ENCODE measurements around the gene IQCF6.
"Not testable (repeated sequence)": the region's sequence is repeated elsewhere in the genome, so short reads cannot be mapped to it uniquely, and the experiment has no call there.

The IQCF6 gene

GRCh38 chr3:51779137-51779536 is at the start of gene IQCF6:
Gene IQCF6, minus strand, starts transcription at chr3:51779237. Its CDS starts 13 bp downstream, at chr3:51779224.
- DNase-seq = no peak

- no peak for DNase-seq
These were observed 49.3 kb upstream of the IQCF6 start for GRCh38 chr3:51828297-51828696.

- DNase-seq = no peak
These were observed 40.8 kb upstream of the IQCF6 start for GRCh38 chr3:51819709-51820406.

GRCh38 chr3:51819151-51819550 is 40.1 kb upstream of the IQCF6 start:
- DNase-seq = no peak

GRCh38 chr3:51817375-51817774 is 38.3 kb upstream of the IQCF6 start:
- no peak for DNase-seq

GRCh38 chr3:51816723-51817122 is 37.7 kb upstream of the IQCF6 start:
- no peak for DNase-seq

GRCh38 chr3:51815614-51816013 is 36.6 kb upstream of the IQCF6 start:
- no peak for DNase-seq

GRCh38 chr3:51814034-51814433 is 35.0 kb upstream of the IQCF6 start:
- DNase-seq = no peak

GRCh38 chr3:51813539-51813938 is 34.5 kb upstream of the IQCF6 start:
- no peak for DNase-seq

GRCh38 chr3:51808934-51809333 is 29.9 kb upstream of the IQCF6 start:
- no peak for DNase-seq

- DNase-seq = no peak
These were observed 23.2 kb upstream of the IQCF6 start for GRCh38 chr3:51802106-51802703.

GRCh38 chr3:51800750-51801125 is 21.7 kb upstream of the IQCF6 start:
- no peak for DNase-seq

- DNase-seq = peak; percentile 52
These were observed 21.1 kb upstream of the IQCF6 start for GRCh38 chr3:51799879-51800749.

- DNase-seq = peak; percentile 43
These were observed 19.4 kb upstream of the IQCF6 start for GRCh38 chr3:51798411-51798963.

GRCh38 chr3:51796854-51797253 is 17.8 kb upstream of the IQCF6 start:
- DNase-seq = no peak

GRCh38 chr3:51794206-51794605 is 15.2 kb upstream of the IQCF6 start:
- no peak for DNase-seq

- no peak for DNase-seq
These were observed 13.2 kb upstream of the IQCF6 start for GRCh38 chr3:51792206-51792605.

- no peak for DNase-seq
These were observed 10.4 kb upstream of the IQCF6 start for GRCh38 chr3:51789437-51789836.

- not testable (repeated sequence) for DNase-seq
These were observed 8.5 kb upstream of the IQCF6 start for GRCh38 chr3:51787576-51787975.

- no peak for DNase-seq
These were observed 7.2 kb upstream of the IQCF6 start for GRCh38 chr3:51786267-51786666.

- no peak for DNase-seq
These were observed 483 bp downstream of the IQCF6 start for GRCh38 chr3:51778554-51778953.

- no peak for DNase-seq
These were observed 1.1 kb downstream of the IQCF6 start for GRCh38 chr3:51777985-51778384.

- no peak for DNase-seq
These were observed 5.4 kb downstream of the IQCF6 start for GRCh38 chr3:51773529-51774056.

Measured in retina (tissue), 1 donor.